Measurements from ENCODE around the gene CCDC85A. TPM values are rescaled to one million over a fixed set of nuclear protein-coding genes. Genes with fewer than 3 reads are reported as not detected.

Gene CCDC85A
- total RNA-seq, 1 donor from 2014 or later, result 0.43 TPM

GRCh38 chr2:56369316-56369715 is 185.5 kb downstream of the CCDC85A start:
- Histone ChIP-seq H3K4me2 (no peak overlapping the region), H3K36me3 (no peaks in the 10 kb centered on the region), H4K20me1 (ENCODE audit: low read depth) (no peaks in the 10 kb centered on the region), H3K79me2 (ENCODE audit: low read depth) (no peaks in the 10 kb centered on the region), H3K9me3 (ENCODE audit: low read depth) (no peaks in the 10 kb centered on the region), H3K4me1 (no peaks in the 10 kb centered on the region), H3K27ac (no peak overlapping the region), H3K27me3 (no peaks in the 10 kb centered on the region), H2AFZ (replicated peaks) (no peak overlapping the region), H3K4me3 (no peak overlapping the region), H3F3A (ENCODE audit: low read depth) (no peaks in the 10 kb centered on the region), H3K9ac (no peak overlapping the region)
- no peak overlapping the region for H3K4me3 Mint-ChIP-seq
- H3K27me3 Mint-ChIP-seq (ENCODE audit: insufficient read depth, low read depth), result no peaks in the 10 kb centered on the region
- H3K9me3 Mint-ChIP-seq, result no peaks in the 10 kb centered on the region
- H3K36me3 Mint-ChIP-seq, result no peaks in the 10 kb centered on the region
- no peak for TF ChIP-seq CTCF (IDR thresholded peaks at IDR 0.05)
- TF ChIP-seq EZH2 (IDR thresholded peaks at IDR 0.05), result no peak
- TF ChIP-seq EZH2phosphoT487 (IDR thresholded peaks at IDR 0.05), result no peak
- peaks cover 5% of the 10 kb centered on the region for H3K4me1 Mint-ChIP-seq
- no peak overlapping the region for H3K27ac Mint-ChIP-seq
- DNase-seq (ENCODE audit: low spot score), result no peak

- no peaks in the 10 kb centered on the region for H3K27me3 Mint-ChIP-seq (ENCODE audit: insufficient read depth, low read depth)
- TF ChIP-seq EZH2 (IDR thresholded peaks at IDR 0.05) (no peak), CTCF (IDR thresholded peaks at IDR 0.05) (no peak), EZH2phosphoT487 (IDR thresholded peaks at IDR 0.05) (no peak)
- Histone ChIP-seq H2AFZ (replicated peaks) (peak overlapping the region; percentile 8), H3K27ac (no peak overlapping the region), H3K4me2 (no peak overlapping the region), H3F3A (ENCODE audit: low read depth) (no peaks in the 10 kb centered on the region), H3K79me2 (ENCODE audit: low read depth) (no peaks in the 10 kb centered on the region), H3K27me3 (no peaks in the 10 kb centered on the region), H3K9ac (no peak overlapping the region), H3K4me3 (no peak overlapping the region), H3K36me3 (no peaks in the 10 kb centered on the region), H3K4me1 (no peaks in the 10 kb centered on the region), H3K9me3 (ENCODE audit: low read depth) (no peaks in the 10 kb centered on the region), H4K20me1 (ENCODE audit: low read depth) (no peaks in the 10 kb centered on the region)
- H3K36me3 Mint-ChIP-seq, result no peaks in the 10 kb centered on the region
- H3K4me3 Mint-ChIP-seq, result no peak overlapping the region
- H3K4me1 Mint-ChIP-seq, result no peaks in the 10 kb centered on the region
- no peaks in the 10 kb centered on the region for H3K9me3 Mint-ChIP-seq
- H3K27ac Mint-ChIP-seq, result no peak overlapping the region
- DNase-seq (ENCODE audit: low spot score), result no peak
Observed at GRCh38 chr2:56372071-56372656, 188.4 kb downstream of the CCDC85A start.

GRCh38 chr2:56375251-56375650 is 191.5 kb downstream of the CCDC85A start:
- Histone ChIP-seq H3K27me3 (no peaks in the 10 kb centered on the region), H3K79me2 (ENCODE audit: low read depth) (no peaks in the 10 kb centered on the region), H3K27ac (no peak overlapping the region), H3K9ac (no peak overlapping the region), H3K36me3 (no peaks in the 10 kb centered on the region), H3F3A (ENCODE audit: low read depth) (no peaks in the 10 kb centered on the region), H3K9me3 (ENCODE audit: low read depth) (no peaks in the 10 kb centered on the region), H2AFZ (replicated peaks) (no peak overlapping the region), H3K4me1 (no peaks in the 10 kb centered on the region), H3K4me3 (no peak overlapping the region), H4K20me1 (ENCODE audit: low read depth) (no peaks in the 10 kb centered on the region), H3K4me2 (no peak overlapping the region)
- H3K27ac Mint-ChIP-seq, result no peak overlapping the region
- H3K4me3 Mint-ChIP-seq, result no peak overlapping the region
- no peaks in the 10 kb centered on the region for H3K4me1 Mint-ChIP-seq
- H3K9me3 Mint-ChIP-seq, result no peaks in the 10 kb centered on the region
- no peak for DNase-seq (ENCODE audit: low spot score)
- no peaks in the 10 kb centered on the region for H3K36me3 Mint-ChIP-seq
- TF ChIP-seq EZH2 (IDR thresholded peaks at IDR 0.05) (no peak), EZH2phosphoT487 (IDR thresholded peaks at IDR 0.05) (no peak), CTCF (IDR thresholded peaks at IDR 0.05) (no peak)
- H3K27me3 Mint-ChIP-seq (ENCODE audit: insufficient read depth, low read depth), result no peaks in the 10 kb centered on the region

Measured in neural progenitor cell (in vitro differentiated cells).